ENCODE data around the gene SAFB. TPM values are rescaled to one million over a fixed set of nuclear protein-coding genes. Genes with fewer than 3 reads are reported as not detected.

Gene SAFB
- total RNA-seq, 1 experiment from 2014 or later, result 68.7 TPM

DNA sequence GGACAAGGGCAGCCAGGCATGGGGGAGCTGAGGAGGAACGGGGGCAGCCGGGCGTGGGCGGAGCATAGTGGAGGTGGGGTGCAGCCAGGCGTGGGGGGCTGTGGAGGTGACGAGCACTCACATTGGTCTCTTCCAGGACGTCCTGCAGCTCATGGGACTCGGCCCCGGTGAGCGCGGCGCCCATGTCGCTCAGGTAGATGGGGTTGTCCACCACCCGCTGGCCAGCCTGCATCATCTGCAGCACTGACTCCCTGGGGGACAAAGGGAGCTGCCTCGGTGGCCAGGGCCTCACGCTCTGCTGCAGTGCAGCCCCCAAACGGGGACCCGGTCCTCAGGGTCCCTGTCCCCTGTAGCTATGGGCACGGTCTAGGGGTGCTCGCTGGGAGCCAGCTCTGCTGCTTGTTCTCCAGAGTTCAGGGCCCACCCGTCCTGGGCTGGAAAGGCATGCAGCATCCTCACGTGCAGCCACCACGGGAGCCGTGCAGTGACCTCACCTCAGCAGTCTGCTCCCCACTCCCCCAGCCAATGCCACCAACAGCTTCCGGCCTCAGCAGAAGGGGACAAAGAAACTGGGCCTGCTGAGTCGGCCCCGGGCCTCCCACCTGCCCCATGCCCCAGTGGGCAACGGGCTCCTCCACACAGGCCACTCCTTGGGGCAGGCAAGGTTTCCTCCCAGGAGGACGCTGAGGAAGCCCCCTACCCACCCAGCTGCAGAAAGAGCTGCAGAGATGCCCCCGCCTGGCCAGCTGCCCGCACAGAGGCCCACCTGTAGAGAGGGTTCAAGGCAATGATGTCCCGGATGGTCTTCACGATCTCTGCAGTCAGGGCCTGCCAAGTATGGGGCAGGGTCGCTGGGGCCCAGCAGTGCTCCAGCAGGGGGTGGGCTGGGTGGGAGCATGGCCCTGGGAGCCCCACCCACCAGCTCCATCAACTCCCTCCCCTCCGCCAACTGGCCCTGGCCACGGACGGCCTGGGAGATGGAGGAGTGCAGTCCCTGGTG lies 85.0 kb downstream of the SAFB start:
- no peaks in the 10 kb centered on the region for H3K27me3 ChIP-seq (ENCODE audit: insufficient read depth, low read depth)
- no peaks in the 10 kb centered on the region for H3K9me3 ChIP-seq (ENCODE audit: insufficient read depth, low read depth)
- ChIA-PET CTCF (no interaction called here), POLR2A (ENCODE audit: unreplicated experiment) (interaction anchor here (0.6 kb wide), 1 partner anchor 8 kb away, joined by 9 read pairs; no protein-coding TSS in a partner anchor)
- H2AFZ ChIP-seq, result no peak overlapping the region
- no peak overlapping the region for H3K4me3 ChIP-seq
- intact Hi-C loops (cut with micrococcal nuclease; ENCODE audit: unreplicated experiment), result no loop called here
- no peak for DNase-seq
- TF ChIP-seq EZH2 (IDR thresholded peaks at IDR 0.05; ENCODE audit: low read depth), result no peak
- TF ChIP-seq, protein P1, sequence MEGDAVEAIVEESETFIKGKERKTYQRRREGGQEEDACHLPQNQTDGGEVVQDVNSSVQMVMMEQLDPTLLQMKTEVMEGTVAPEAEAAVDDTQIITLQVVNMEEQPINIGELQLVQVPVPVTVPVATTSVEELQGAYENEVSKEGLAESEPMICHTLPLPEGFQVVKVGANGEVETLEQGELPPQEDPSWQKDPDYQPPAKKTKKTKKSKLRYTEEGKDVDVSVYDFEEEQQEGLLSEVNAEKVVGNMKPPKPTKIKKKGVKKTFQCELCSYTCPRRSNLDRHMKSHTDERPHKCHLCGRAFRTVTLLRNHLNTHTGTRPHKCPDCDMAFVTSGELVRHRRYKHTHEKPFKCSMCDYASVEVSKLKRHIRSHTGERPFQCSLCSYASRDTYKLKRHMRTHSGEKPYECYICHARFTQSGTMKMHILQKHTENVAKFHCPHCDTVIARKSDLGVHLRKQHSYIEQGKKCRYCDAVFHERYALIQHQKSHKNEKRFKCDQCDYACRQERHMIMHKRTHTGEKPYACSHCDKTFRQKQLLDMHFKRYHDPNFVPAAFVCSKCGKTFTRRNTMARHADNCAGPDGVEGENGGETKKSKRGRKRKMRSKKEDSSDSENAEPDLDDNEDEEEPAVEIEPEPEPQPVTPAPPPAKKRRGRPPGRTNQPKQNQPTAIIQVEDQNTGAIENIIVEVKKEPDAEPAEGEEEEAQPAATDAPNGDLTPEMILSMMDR (conservative IDR thresholded peaks at IDR 0.05), result no peak
- no peaks in the 10 kb centered on the region for H3K79me2 ChIP-seq (ENCODE audit: low read depth)
- peaks cover 12% of the 10 kb centered on the region; the same call in 1 of the 2 replicates for H4K20me1 ChIP-seq (ENCODE audit: insufficient read depth)
- no peaks in the 10 kb centered on the region for H3K9me2 ChIP-seq (ENCODE audit: insufficient read depth)
- no peaks in the 10 kb centered on the region for H3K36me3 ChIP-seq (ENCODE audit: low read depth)
- no peak overlapping the region for H3K4me2 ChIP-seq
- H3F3A ChIP-seq (ENCODE audit: insufficient read depth, low read depth), result no peaks in the 10 kb centered on the region
- no peaks in the 10 kb centered on the region for H3K4me1 ChIP-seq (replicated peaks; ENCODE audit: insufficient read depth)
- no TSS peak for BruUV-seq (replicated peaks)
- H3K27ac ChIP-seq, result no peak overlapping the region

DNA sequence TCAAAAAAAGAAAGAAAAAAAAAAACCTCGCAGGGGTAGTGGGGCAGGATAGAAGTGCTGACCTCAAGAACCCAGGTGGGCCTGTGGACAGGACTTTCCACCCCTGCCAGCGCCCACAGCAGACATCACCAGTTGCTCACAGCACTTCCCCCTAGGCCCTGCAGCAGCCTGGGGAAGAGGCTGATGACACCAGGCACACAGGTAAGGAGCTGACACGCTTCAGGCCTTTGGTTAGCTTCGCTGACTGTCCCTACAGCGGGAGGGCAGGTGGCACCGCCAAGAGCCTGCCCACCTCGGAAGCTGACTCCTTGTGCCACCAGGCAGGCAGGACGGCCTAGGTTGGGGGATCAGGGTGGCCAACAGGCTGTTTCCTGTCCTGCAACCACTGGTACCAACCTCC lies 88.1 kb downstream of the SAFB start:
- Histone ChIP-seq H3K4me2 (no peak overlapping the region), H4K20me1 (ENCODE audit: insufficient read depth) (peaks cover 34% of the 10 kb centered on the region), H3K36me3 (ENCODE audit: low read depth) (no peaks in the 10 kb centered on the region), H2AFZ (no peak overlapping the region), H3K9me2 (ENCODE audit: insufficient read depth) (no peaks in the 10 kb centered on the region), H3K27me3 (ENCODE audit: insufficient read depth, low read depth) (no peaks in the 10 kb centered on the region), H3K27ac (no peak overlapping the region), H3K4me3 (no peak overlapping the region), H3K4me1 (replicated peaks; ENCODE audit: insufficient read depth) (no peaks in the 10 kb centered on the region), H3F3A (ENCODE audit: insufficient read depth, low read depth) (no peaks in the 10 kb centered on the region), H3K9me3 (ENCODE audit: insufficient read depth, low read depth) (no peaks in the 10 kb centered on the region), H3K79me2 (ENCODE audit: low read depth) (peaks cover 21% of the 10 kb centered on the region)
- ChIA-PET POLR2A (ENCODE audit: unreplicated experiment) (no interaction called here), CTCF (no interaction called here)
- no peak for DNase-seq
- intact Hi-C loops (cut with micrococcal nuclease; ENCODE audit: unreplicated experiment), result no loop called here
- no peak for TF ChIP-seq EZH2 (IDR thresholded peaks at IDR 0.05; ENCODE audit: low read depth)
- TF ChIP-seq, protein P1 (conservative IDR thresholded peaks at IDR 0.05), result no peak
- no TSS peak for BruUV-seq (replicated peaks)

DNA sequence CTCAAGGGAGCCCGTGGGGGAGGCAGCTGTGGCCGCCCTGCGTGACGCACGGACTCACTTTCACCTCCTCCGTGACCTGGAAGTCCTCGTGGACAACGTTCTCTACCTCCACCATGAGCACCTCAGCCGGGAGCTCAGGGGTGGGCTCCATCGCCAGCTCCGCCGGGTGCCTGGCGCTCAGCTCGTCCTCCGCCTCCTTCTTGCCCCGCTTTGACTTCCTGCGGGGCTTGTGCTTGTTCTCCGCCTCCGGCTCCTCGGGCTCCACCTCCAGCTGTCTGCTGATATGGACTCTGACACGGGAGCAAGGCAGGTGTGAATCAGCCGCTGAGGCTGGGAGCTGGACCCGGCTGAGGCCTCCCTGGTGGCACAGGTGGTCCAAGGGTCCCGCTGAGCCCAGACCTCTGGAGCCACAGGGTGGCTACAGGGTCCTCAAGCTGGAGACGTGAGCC lies 88.9 kb downstream of the SAFB start:
- ChIA-PET POLR2A (ENCODE audit: unreplicated experiment) (no interaction called here), CTCF (no interaction called here)
- BruUV-seq (replicated peaks), result no TSS peak
- H2AFZ ChIP-seq, result no peak overlapping the region
- DNase-seq, result no peak
- no peak overlapping the region for H3K27ac ChIP-seq
- H3K79me2 ChIP-seq (ENCODE audit: low read depth), result peaks cover 27% of the 10 kb centered on the region
- no peaks in the 10 kb centered on the region for H3F3A ChIP-seq (ENCODE audit: insufficient read depth, low read depth)
- no peak overlapping the region for H3K4me3 ChIP-seq
- intact Hi-C loops (cut with micrococcal nuclease; ENCODE audit: unreplicated experiment), result no loop called here
- H3K9me2 ChIP-seq (ENCODE audit: insufficient read depth), result no peaks in the 10 kb centered on the region
- no peaks in the 10 kb centered on the region for H3K27me3 ChIP-seq (ENCODE audit: insufficient read depth, low read depth)
- no peaks in the 10 kb centered on the region for H3K36me3 ChIP-seq (ENCODE audit: low read depth)
- no peak for TF ChIP-seq EZH2 (IDR thresholded peaks at IDR 0.05; ENCODE audit: low read depth)
- TF ChIP-seq, protein P1 (conservative IDR thresholded peaks at IDR 0.05), result no peak
- H4K20me1 ChIP-seq (ENCODE audit: insufficient read depth), result peaks cover 39% of the 10 kb centered on the region
- H3K9me3 ChIP-seq (ENCODE audit: insufficient read depth, low read depth), result no peaks in the 10 kb centered on the region
- H3K4me2 ChIP-seq, result no peak overlapping the region
- H3K4me1 ChIP-seq (replicated peaks; ENCODE audit: insufficient read depth), result no peaks in the 10 kb centered on the region

All from PC-9 (cell line).